Measurements from ENCODE around the gene EN2.

EN2 gene

GRCh38 chr7:155463114-155463811, 5.3 kb downstream of the EN2 start:
- no peak for DNase-seq (ENCODE audit: low read depth, low spot score)

- no peak for DNase-seq (ENCODE audit: low read depth, low spot score)
These were observed 6.3 kb downstream of the EN2 start for GRCh38 chr7:155464183-155464582.

- no peak for DNase-seq (ENCODE audit: low read depth, low spot score)
These were observed 7.2 kb downstream of the EN2 start for GRCh38 chr7:155464948-155465739.

- no peak for DNase-seq (ENCODE audit: low read depth, low spot score)
These were observed 7.8 kb downstream of the EN2 start for GRCh38 chr7:155465761-155466141.

GRCh38 chr7:155466142-155466813, 8.3 kb downstream of the EN2 start:
- DNase-seq (ENCODE audit: low read depth, low spot score), result no peak

- no peak for DNase-seq (ENCODE audit: low read depth, low spot score)
These were observed 9.1 kb downstream of the EN2 start for GRCh38 chr7:155466814-155467733.

- no peak for DNase-seq (ENCODE audit: low read depth, low spot score)
These were observed 10.2 kb downstream of the EN2 start for GRCh38 chr7:155467846-155468784.

GRCh38 chr7:155468785-155469148, 10.8 kb downstream of the EN2 start:
- no peak for DNase-seq (ENCODE audit: low read depth, low spot score)

GRCh38 chr7:155469311-155470185, 11.6 kb downstream of the EN2 start:
- DNase-seq (ENCODE audit: low read depth, low spot score), result no peak

GRCh38 chr7:155470186-155470487, 12.2 kb downstream of the EN2 start:
- no peak for DNase-seq (ENCODE audit: low read depth, low spot score)

- no peak for DNase-seq (ENCODE audit: low read depth, low spot score)
These were observed 13.0 kb downstream of the EN2 start for GRCh38 chr7:155470686-155471638.

- DNase-seq (ENCODE audit: low read depth, low spot score), result no peak
These were observed 13.8 kb downstream of the EN2 start for GRCh38 chr7:155471718-155472117.

GRCh38 chr7:155477476-155477875, 19.5 kb downstream of the EN2 start:
- no peak for DNase-seq (ENCODE audit: low read depth, low spot score)

- DNase-seq (ENCODE audit: low read depth, low spot score), result no peak
These were observed 23.8 kb downstream of the EN2 start for GRCh38 chr7:155481764-155482163.

- no peak for DNase-seq (ENCODE audit: low read depth, low spot score)
These were observed 24.7 kb downstream of the EN2 start for GRCh38 chr7:155482511-155483183.

GRCh38 chr7:155483245-155483644, 25.3 kb downstream of the EN2 start:
- DNase-seq (ENCODE audit: low read depth, low spot score), result no peak

- no peak for DNase-seq (ENCODE audit: low read depth, low spot score)
These were observed 26.0 kb downstream of the EN2 start for GRCh38 chr7:155483868-155484325.
